GM20000 (cell line): Measurements from ENCODE around the gene SUPT4H1.
A peak's percentile ranks its signal among the peaks of the same experiment; 100 is the strongest.

ENCODE experiments used
- DNase-seq: peaks from one replicate; pipeline ENCODE4 v3.0.0; 2012; ENCODE audit warnings: low spot score
- CTCF ChIP-seq: IDR thresholded peaks from 2 replicates; pipeline ENCODE4 v1.5.1; 2012; ENCODE audit warnings: mild to moderate bottlenecking, control low read depth; ENCODE audit errors: extremely low read depth, missing control alignments

The SUPT4H1 gene

GRCh38 chr17:58329035-58329809 lies 22.8 kb downstream of the SUPT4H1 start:
- DNase-seq: peak; percentile 81
- peak; percentile 35 for TF ChIP-seq CTCF

DNA sequence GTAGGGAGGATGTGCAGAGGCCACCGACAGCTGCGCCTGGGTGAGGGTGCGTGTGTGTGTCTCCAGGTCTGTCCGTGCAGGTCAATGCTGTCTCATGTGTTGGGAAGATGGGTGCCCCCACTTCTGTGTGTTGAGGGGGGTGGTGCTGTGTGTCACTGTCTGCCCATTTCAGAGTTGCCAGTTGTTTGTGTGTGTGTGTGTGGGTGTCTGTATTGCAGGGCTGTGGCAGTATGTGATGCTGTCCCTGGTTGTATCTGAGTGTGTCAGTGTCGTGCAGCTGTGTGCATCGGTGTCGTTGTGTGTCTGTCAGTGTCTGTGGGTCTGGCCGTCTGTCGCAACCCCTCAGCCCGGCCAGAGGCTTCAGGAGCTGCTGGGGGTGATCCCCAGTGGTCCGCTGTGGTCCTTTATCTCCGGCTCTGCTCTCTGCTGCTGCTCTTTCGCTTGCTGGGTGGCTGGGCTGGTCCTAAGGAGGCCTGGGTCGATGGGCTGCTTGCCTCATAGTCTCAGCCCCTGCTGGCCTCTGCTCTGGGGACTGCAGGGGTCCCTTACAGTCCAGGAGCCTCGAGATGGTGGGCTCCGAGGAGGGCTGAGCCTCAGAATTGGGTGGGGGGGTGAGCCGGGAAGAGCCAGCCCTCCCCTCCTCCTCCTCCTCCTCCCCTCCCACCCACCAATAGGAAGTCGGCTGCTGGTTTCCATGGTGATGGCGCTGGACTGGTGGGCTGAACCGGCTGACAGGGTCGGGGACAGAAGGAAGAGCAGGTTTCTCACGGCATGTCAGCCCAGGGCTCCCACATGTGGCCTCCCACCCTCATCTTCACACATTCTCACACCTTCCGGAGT lies 23.6 kb downstream of the SUPT4H1 start, which contains the start of gene TSPOAP1:
TSPOAP1 (minus strand) TSS at position 601 of the 840 bp plus-strand sequence. CDS start 875 bp downstream, outside the sequence.
- no peak for TF ChIP-seq CTCF
- peak; percentile 80 for DNase-seq

DNA sequence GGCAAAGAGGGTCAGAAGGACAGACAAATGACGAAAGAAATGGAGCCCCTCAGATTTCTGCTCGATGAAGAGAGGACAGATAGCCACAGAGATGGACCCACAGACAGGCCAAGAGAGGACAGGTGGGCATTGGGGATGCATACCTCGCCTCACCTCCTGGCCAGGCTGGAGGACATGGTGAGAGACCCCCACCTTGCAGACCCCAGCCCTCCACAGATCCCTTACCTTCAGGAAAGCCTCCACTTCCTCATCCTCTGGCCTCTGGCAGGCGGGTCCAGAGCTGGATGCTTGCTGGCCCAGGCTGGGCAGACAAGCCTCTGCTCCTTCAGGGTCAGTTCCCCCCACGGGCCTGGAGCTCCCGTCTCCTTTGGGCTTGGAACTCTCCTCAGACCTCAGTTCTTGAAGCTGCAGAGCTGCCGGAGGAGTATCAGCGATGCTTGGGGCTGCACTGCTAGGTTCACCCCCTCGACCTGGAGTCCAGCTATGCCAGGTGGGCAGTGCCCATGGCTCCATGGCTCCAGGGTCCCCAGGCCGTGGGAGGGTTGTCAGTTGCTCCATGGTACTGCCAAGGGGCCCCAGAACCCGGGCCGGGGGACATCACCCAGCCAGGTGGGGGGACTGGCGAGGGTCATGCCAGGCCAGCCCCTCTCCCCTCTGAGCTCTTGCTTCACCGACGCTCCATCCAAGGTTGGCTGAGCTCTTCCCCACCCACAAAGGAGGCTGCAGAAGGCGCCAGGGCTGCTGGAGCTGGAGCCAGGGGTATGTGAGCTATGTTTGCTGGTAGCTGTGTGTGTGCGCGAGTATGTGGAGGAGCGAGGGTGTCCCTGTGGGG lies 24.4 kb downstream of the SUPT4H1 start:
- no peak for DNase-seq
- no peak for TF ChIP-seq CTCF

DNA sequence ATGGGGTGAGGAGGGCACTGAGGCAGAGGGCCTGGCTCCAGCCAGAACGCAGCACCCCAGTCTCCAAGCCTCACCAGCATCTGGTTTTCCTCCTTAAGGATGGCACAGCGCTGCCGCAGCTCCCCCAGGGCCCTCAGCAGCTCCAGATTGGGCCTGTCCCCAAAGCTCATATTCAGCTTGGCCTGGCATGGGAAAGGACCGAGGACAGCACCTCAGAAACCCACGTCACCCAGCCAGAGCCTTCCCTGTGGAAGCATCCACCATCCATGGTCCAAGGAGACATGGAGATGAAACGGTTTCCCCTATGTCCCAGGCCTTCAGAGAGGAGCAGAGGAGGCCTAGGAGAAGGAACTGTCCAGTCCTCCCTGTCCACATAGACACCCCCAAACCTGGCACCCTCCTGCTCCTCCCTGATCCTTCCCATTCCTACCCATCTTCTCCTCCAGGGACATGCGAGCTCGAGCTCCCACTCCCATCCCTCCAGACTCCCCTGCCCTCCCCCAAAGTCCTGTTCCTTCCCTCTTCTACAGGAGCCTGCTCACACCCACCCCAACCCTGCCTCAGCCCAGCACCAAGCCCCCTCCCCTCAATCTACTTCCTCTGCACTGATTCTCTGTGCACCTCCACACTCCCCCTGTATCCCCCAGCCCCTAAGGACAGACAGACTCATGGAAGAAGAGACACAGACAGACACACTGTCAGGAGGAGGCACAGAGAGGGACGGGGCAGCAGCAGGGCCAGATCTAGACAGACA lies 25.2 kb downstream of the SUPT4H1 start:
- TF ChIP-seq CTCF: no peak
- DNase-seq: no peak

DNA sequence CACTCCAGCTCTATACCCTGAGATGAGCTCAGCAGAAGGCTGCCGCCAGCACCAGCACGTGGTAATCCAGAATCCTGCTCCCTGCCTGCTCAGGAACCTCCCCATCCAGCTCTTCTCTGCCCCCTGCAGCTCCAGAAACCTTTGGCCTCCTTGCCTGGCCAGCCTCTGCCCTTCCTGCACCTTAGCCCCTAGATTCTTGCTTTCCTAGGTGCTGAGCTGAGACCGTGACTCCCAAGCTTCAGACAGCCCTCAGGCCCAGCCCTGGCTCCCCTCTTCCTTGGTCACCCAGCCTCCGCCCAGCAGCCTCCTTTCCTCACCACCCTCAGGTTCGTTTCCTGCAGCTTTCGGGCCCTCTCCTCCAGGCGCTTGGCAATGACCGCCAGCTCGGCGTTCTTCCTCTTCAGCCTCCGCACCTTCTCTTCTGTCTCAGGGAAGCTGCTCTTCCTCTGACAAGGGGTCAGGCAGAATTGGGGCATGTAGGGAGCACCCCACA lies 26.0 kb downstream of the SUPT4H1 start:
- DNase-seq: no peak
- no peak for TF ChIP-seq CTCF

DNA sequence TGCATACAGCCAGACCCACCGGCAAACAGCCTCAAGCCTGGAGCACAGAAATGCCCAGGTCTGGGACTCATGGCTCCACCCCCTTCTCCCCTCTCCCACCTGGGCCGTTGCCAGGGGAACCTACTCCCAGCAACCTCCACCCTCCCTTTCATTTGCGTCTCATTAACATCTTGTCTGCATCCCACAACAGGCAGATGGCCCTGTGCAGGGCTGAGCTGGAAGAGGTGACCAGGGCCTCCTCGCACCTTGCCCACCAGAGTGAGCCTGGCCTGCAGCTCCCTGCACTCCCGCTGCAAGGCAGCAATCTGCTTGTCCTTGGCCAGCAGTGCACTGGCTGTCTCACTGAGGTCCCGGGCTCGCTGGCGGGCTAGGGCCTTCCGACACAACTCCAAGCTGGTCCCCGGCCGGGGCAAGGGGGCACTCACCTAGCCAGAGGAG lies 26.7 kb downstream of the SUPT4H1 start:
- no peak for DNase-seq
- TF ChIP-seq CTCF: no peak
